Measurements from ENCODE around the gene PCK2. TPM values are rescaled to one million over a fixed set of nuclear protein-coding genes. Genes with fewer than 3 reads are reported as not detected.
"Not testable (repeated sequence)": the region's sequence is repeated elsewhere in the genome, so short reads cannot be mapped to it uniquely, and the experiment has no call there.

Gene PCK2
- total and polyA plus RNA-seq, 2 donors (not counting 3 experiments of a cell fraction or from before 2014, with no cell fraction given): 23.5 to 24.5 TPM

GRCh38 chr14:24103451-24103850, 9.3 kb downstream of the PCK2 start:
- intact Hi-C loops (cut with micrococcal nuclease): no loop called here
- FAIRE-seq: no peak
- DNase-seq (ENCODE audit: low read depth, low spot score): no peak
- Histone ChIP-seq H3K4me1 (ENCODE audit: control insufficient read depth, extremely low read depth, insufficient read depth, low read length) (peaks cover 11% of the 10 kb centered on the region), H4K20me1 (replicated peaks; ENCODE audit: control insufficient read depth, extremely low read depth, insufficient read depth, low read length) (no peaks in the 10 kb centered on the region), H3K4me2 (ENCODE audit: insufficient read depth, low read length) (no peak overlapping the region), H3K27ac (ENCODE audit: insufficient read depth, low read depth, low read length) (no peak overlapping the region), H3K36me3 (ENCODE audit: control insufficient read depth in 2 of 2, extremely low read depth in 1 of 2, insufficient read depth in 2 of 2, low read length in 2 of 2) (peaks cover 0 to 2% of the 10 kb centered on the region in 2 experiments), H3K27me3 (ENCODE audit: control insufficient read depth in 2 of 2, insufficient read depth in 2 of 2, low read length in 2 of 2) (no peaks in the 10 kb centered on the region), H3K4me3 (replicated peaks in 1 of 3; ENCODE audit: insufficient read depth in 1 of 3, low read depth in 1 of 3, low read length in 3 of 3) (no peak overlapping the region), H3K9me1 (replicated peaks; ENCODE audit: control insufficient read depth, extremely low read depth, insufficient read depth, low read length) (no peaks in the 10 kb centered on the region), H3K9me3 (replicated peaks; ENCODE audit: control insufficient read depth, insufficient read depth, low read length) (no peaks in the 10 kb centered on the region), H2AFZ (ENCODE audit: low read depth, low read length) (no peak overlapping the region), H3K9ac (replicated peaks; ENCODE audit: extremely low read depth, insufficient read depth, low read length) (no peak overlapping the region), H3K79me2 (ENCODE audit: control insufficient read depth, insufficient read depth, low read length) (no peaks in the 10 kb centered on the region)
- CTCF ChIA-PET: interaction anchor here (11.7 kb wide), 1 partner anchor 47 kb away, joined by 420 read pairs; no protein-coding TSS in a partner anchor
- dilution Hi-C loops (cut with MboI; ENCODE audit: extremely low pct_ligation_motif_present, low sequenced_read_pairs): no loop called here
- POLR2A ChIA-PET: interaction anchor here (1.4 kb wide), 1 partner anchor 9 kb away, joined by 4 read pairs; the partner anchor contains the start of gene PCK2
- TSS peak; percentile 15 for BruUV-seq (replicated peaks)
- no peak for TF ChIP-seq MAX (IDR thresholded peaks at IDR 0.05; ENCODE audit: insufficient read depth, insufficient read length)
- TF ChIP-seq POLR2A (IDR thresholded peaks at IDR 0.05; ENCODE audit: low read depth, low read length): no peak
- TF ChIP-seq GATA2 (IDR thresholded peaks at IDR 0.05; ENCODE audit: insufficient read depth, insufficient read length, low read depth, low read length): no peak
- TF ChIP-seq JUN (IDR thresholded peaks at IDR 0.05; ENCODE audit: borderline replicate concordance, insufficient read depth, insufficient read length, low read depth): no peak
- no peak for TF ChIP-seq CTCF (IDR thresholded peaks at IDR 0.05; ENCODE audit: extremely low read depth in 1 of 2, insufficient read depth in 1 of 2, low read depth in 1 of 2, low read length in 2 of 2)
- TF ChIP-seq POLR2AphosphoS5 (IDR thresholded peaks at IDR 0.05; ENCODE audit: insufficient read depth, low read depth, low read length): no peak
- TF ChIP-seq FOS (IDR thresholded peaks at IDR 0.05; ENCODE audit: borderline replicate concordance, insufficient read depth, low read length): no peak
- TF ChIP-seq MYC (IDR thresholded peaks at IDR 0.05; ENCODE audit: low read depth, low read length): no peak
- TF ChIP-seq EZH2 (IDR thresholded peaks at IDR 0.05; ENCODE audit: borderline replicate concordance, low read depth, low read length, severe bottlenecking): no peak

GRCh38 chr14:24105609-24106239, 11.6 kb downstream of the PCK2 start:
- dilution Hi-C loops (cut with MboI; ENCODE audit: extremely low pct_ligation_motif_present, low sequenced_read_pairs); DNase-seq (ENCODE audit: low read depth, low spot score); H3K79me2 ChIP-seq (ENCODE audit: control insufficient read depth, insufficient read depth, low read length); H4K20me1 ChIP-seq (replicated peaks; ENCODE audit: control insufficient read depth, extremely low read depth, insufficient read depth, low read length); H3K36me3 ChIP-seq (ENCODE audit: control insufficient read depth in 2 of 2, extremely low read depth in 1 of 2, insufficient read depth in 2 of 2, low read length in 2 of 2); H3K4me3 ChIP-seq (replicated peaks in 1 of 3; ENCODE audit: insufficient read depth in 1 of 3, low read depth in 1 of 3, low read length in 3 of 3); FAIRE-seq; BruUV-seq (replicated peaks); H3K9me1 ChIP-seq (replicated peaks; ENCODE audit: control insufficient read depth, extremely low read depth, insufficient read depth, low read length); H3K27me3 ChIP-seq (ENCODE audit: control insufficient read depth in 2 of 2, insufficient read depth in 2 of 2, low read length in 2 of 2); H3K9ac ChIP-seq (replicated peaks; ENCODE audit: extremely low read depth, insufficient read depth, low read length); H3K27ac ChIP-seq (ENCODE audit: insufficient read depth, low read depth, low read length); H3K9me3 ChIP-seq (replicated peaks; ENCODE audit: control insufficient read depth, insufficient read depth, low read length): not testable (repeated sequence)
- POLR2A ChIA-PET: interaction anchor here (1.2 kb wide), 1 partner anchor 9 kb away, joined by 4 read pairs; the partner anchor contains the start of genes DCAF11 and NRL
- intact Hi-C loops (cut with micrococcal nuclease): loop anchor here (1.0 kb wide), 1 partner anchor 11 kb away; the partner anchor contains the start of gene PCK2
- CTCF ChIA-PET: interaction anchor here (1.3 to 11.7 kb wide), 6 partner anchors 9 to 54 kb away, joined by 3 to 420 read pairs (median 6); partner anchors contain the start of genes CARMIL3, DCAF11 and NRL
- peak overlapping the region; percentile 17 for H2AFZ ChIP-seq (ENCODE audit: low read depth, low read length)
- peak overlapping the region; percentile 20 for H3K4me2 ChIP-seq (ENCODE audit: insufficient read depth, low read length)
- H3K4me1 ChIP-seq (ENCODE audit: control insufficient read depth, extremely low read depth, insufficient read depth, low read length): peaks cover 16% of the 10 kb centered on the region
